ENCODE measurements around the gene CALCOCO1. TPM values are rescaled to one million over a fixed set of nuclear protein-coding genes. Genes with fewer than 3 reads are reported as not detected.

Gene CALCOCO1
- total RNA-seq, 1 donor from 2014 or later, result 131 TPM

DNA sequence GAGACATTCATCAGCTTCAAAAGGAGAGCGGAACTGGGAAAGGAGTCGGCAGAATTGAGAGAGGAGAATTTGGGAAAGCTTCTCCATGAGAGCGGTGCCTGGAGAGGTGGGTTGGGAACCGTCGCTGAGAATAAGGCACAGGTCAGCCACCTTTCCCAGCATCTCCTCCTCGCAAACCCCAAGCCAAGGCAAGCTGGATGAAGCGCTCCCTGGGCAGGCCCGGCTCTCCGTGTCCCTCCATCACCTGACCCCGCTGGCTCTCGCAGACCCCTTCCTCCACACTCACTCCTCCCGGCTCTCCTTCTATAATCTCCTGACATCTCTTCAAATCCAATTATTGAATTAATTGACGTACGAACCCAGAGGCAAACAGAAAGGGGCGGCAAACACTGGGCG lies 32.5 kb downstream of the CALCOCO1 start:
- no peaks in the 10 kb centered on the region for H3K9me3 ChIP-seq
- H3K27ac ChIP-seq, result no peak overlapping the region
- no peak overlapping the region for H3K4me3 ChIP-seq
- H3K27me3 ChIP-seq, result peaks cover 12% of the 10 kb centered on the region
- peaks cover 27% of the 10 kb centered on the region for H3K4me1 ChIP-seq
- no peak for DNase-seq (ENCODE audit: extremely low spot score in 2 of 2)
- TF ChIP-seq, protein P1, sequence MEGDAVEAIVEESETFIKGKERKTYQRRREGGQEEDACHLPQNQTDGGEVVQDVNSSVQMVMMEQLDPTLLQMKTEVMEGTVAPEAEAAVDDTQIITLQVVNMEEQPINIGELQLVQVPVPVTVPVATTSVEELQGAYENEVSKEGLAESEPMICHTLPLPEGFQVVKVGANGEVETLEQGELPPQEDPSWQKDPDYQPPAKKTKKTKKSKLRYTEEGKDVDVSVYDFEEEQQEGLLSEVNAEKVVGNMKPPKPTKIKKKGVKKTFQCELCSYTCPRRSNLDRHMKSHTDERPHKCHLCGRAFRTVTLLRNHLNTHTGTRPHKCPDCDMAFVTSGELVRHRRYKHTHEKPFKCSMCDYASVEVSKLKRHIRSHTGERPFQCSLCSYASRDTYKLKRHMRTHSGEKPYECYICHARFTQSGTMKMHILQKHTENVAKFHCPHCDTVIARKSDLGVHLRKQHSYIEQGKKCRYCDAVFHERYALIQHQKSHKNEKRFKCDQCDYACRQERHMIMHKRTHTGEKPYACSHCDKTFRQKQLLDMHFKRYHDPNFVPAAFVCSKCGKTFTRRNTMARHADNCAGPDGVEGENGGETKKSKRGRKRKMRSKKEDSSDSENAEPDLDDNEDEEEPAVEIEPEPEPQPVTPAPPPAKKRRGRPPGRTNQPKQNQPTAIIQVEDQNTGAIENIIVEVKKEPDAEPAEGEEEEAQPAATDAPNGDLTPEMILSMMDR (IDR thresholded peaks at IDR 0.05), result no peak
- no peak for TF ChIP-seq POLR2A (IDR thresholded peaks at IDR 0.05)
- no peak for TF ChIP-seq POLR2AphosphoS5 (IDR thresholded peaks at IDR 0.05; ENCODE audit: insufficient read depth in 1 of 2, low read depth in 1 of 2)
- H3K36me3 ChIP-seq, result no peaks in the 10 kb centered on the region
- intact Hi-C loops (cut with DNase I), result no loop called here

DNA sequence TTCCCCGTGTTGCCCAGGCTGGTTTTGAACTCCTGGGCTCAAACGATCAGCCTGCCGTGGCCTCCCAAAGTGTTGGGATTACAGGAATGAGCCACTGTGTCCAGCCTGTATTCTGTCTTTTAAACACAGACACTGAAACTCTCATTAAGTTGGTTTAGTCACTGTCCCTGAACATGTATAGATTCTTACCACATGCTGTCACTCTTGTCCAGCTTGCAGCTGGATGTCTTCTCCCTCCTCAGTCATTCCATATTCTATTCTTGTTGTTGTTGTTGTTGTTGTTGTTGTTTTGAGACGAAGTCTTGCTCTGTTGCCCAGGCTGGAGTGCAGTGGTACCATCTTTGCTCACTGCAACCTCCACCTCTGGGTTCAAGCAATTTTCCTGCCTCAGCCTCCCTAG lies 39.1 kb downstream of the CALCOCO1 start:
- H3K27ac ChIP-seq, result no peak overlapping the region
- intact Hi-C loops (cut with DNase I), result no loop called here
- no peak for DNase-seq (ENCODE audit: extremely low spot score in 2 of 2)
- no peaks in the 10 kb centered on the region for H3K27me3 ChIP-seq
- no peaks in the 10 kb centered on the region for H3K4me1 ChIP-seq
- no peak overlapping the region for H3K4me3 ChIP-seq
- TF ChIP-seq, protein P1 (IDR thresholded peaks at IDR 0.05), result no peak
- TF ChIP-seq POLR2A (IDR thresholded peaks at IDR 0.05) (no peak), POLR2AphosphoS5 (IDR thresholded peaks at IDR 0.05; ENCODE audit: insufficient read depth in 1 of 2, low read depth in 1 of 2) (no peak)
- H3K9me3 ChIP-seq, result no peaks in the 10 kb centered on the region
- no peaks in the 10 kb centered on the region for H3K36me3 ChIP-seq

- Histone ChIP-seq H3K9me3 (no peaks in the 10 kb centered on the region), H3K4me1 (no peaks in the 10 kb centered on the region), H3K4me3 (no peak overlapping the region), H3K27me3 (no peaks in the 10 kb centered on the region), H3K27ac (no peak overlapping the region), H3K36me3 (no peaks in the 10 kb centered on the region)
- TF ChIP-seq, protein P1 (IDR thresholded peaks at IDR 0.05), result no peak
- TF ChIP-seq POLR2AphosphoS5 (IDR thresholded peaks at IDR 0.05; ENCODE audit: insufficient read depth in 1 of 2, low read depth in 1 of 2), result no peak
- TF ChIP-seq POLR2A (IDR thresholded peaks at IDR 0.05), result no peak
- intact Hi-C loops (cut with DNase I), result no loop called here
- no peak for DNase-seq (ENCODE audit: extremely low spot score in 2 of 2)
These were observed 40.8 kb downstream of the CALCOCO1 start for GRCh38 chr12:53686436-53686835.

DNA sequence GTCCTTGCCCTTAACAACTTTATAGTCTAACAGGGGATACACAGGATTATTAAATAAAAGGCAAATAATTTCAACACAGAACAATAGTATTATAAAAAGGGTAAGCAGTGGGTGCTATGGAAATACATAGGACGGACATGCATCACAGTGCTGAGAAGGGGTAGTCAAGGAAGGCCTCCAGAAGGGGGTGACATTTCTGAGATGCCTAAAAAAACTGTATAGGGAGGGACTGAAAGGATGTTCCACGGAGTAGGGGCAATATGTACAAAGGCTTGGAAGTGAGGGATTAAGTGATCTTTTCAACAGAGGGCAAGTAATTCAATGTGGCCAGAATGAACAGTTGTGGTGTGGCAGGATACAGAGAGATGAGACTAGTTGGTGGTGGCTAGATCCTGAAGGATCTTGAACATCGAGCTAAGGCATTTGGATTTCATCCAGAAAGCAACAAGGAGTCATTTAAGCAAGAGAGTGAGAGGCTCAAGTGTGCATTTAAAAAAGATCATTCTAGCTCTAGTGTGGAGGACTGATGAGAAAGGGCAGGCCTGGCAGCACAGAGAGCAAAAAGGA lies 42.5 kb downstream of the CALCOCO1 start:
- Histone ChIP-seq H3K36me3 (no peaks in the 10 kb centered on the region), H3K4me1 (no peaks in the 10 kb centered on the region), H3K27ac (no peak overlapping the region), H3K4me3 (no peak overlapping the region), H3K27me3 (no peaks in the 10 kb centered on the region), H3K9me3 (no peaks in the 10 kb centered on the region)
- DNase-seq (ENCODE audit: extremely low spot score in 2 of 2), result no peak
- TF ChIP-seq, protein P1 (IDR thresholded peaks at IDR 0.05), result no peak
- TF ChIP-seq POLR2AphosphoS5 (IDR thresholded peaks at IDR 0.05; ENCODE audit: insufficient read depth in 1 of 2, low read depth in 1 of 2) (no peak), POLR2A (IDR thresholded peaks at IDR 0.05) (no peak)
- intact Hi-C loops (cut with DNase I), result no loop called here

DNA sequence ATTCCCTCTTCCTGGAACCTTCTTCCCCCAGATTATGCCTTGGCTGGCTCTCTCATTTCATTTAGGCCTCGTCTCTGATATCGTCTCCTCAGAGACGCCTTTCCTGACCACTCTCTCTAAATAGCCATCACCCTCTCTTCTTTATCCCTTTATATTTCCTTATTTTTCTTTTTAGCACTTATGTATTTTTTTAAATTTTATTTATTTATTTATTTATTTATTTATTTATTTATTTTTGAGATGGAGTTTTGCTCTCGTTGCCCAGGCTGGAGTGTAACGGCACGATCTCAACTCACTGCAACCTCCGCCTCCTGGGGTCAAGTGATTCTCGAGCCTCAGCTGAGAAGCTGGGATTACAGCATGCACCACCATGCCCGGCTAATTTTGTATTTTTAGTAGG lies 43.3 kb downstream of the CALCOCO1 start:
- no peak for TF ChIP-seq POLR2AphosphoS5 (IDR thresholded peaks at IDR 0.05; ENCODE audit: insufficient read depth in 1 of 2, low read depth in 1 of 2)
- TF ChIP-seq, protein P1 (IDR thresholded peaks at IDR 0.05), result no peak
- no peak for TF ChIP-seq POLR2A (IDR thresholded peaks at IDR 0.05)
- no peaks in the 10 kb centered on the region for H3K27me3 ChIP-seq
- H3K36me3 ChIP-seq, result no peaks in the 10 kb centered on the region
- DNase-seq (ENCODE audit: extremely low spot score in 2 of 2), result no peak
- no peak overlapping the region for H3K4me3 ChIP-seq
- H3K9me3 ChIP-seq, result no peaks in the 10 kb centered on the region
- intact Hi-C loops (cut with DNase I), result no loop called here
- H3K27ac ChIP-seq, result no peak overlapping the region
- no peaks in the 10 kb centered on the region for H3K4me1 ChIP-seq
